ENCODE data around the gene MOB3C.
"Not testable (repeated sequence)": the region's sequence is repeated elsewhere in the genome, so short reads cannot be mapped to it uniquely, and the experiment has no call there.

The MOB3C gene

GRCh38 chr1:46651152-46651551 is 34.5 kb upstream of the MOB3C start:
- not testable (repeated sequence) for ATAC-seq (replicated peaks; ENCODE audit: extremely low read depth, poor library complexity, severe bottlenecking); H3K27me3 Mint-ChIP-seq; H3K4me1 Mint-ChIP-seq; H3K4me3 Mint-ChIP-seq; H3K27ac Mint-ChIP-seq (ENCODE audit: low read depth); DNase-seq (ENCODE audit: low spot score in 2 of 2); H3K9me3 Mint-ChIP-seq
- H3K36me3 Mint-ChIP-seq (ENCODE audit: insufficient read depth): peaks cover 26% of the 10 kb centered on the region

GRCh38 chr1:46650491-46650890 is 33.9 kb upstream of the MOB3C start:
- Mint-ChIP-seq H3K4me3 (no peak overlapping the region), H3K27me3 (no peaks in the 10 kb centered on the region), H3K36me3 (ENCODE audit: insufficient read depth) (peaks cover 22% of the 10 kb centered on the region), H3K27ac (ENCODE audit: low read depth) (no peak overlapping the region), H3K4me1 (no peaks in the 10 kb centered on the region), H3K9me3 (no peaks in the 10 kb centered on the region)
- ATAC-seq (replicated peaks; ENCODE audit: extremely low read depth, poor library complexity, severe bottlenecking) (no peak), DNase-seq (ENCODE audit: low spot score in 2 of 2) (no peak)

- Mint-ChIP-seq H3K9me3 (no peaks in the 10 kb centered on the region), H3K27me3 (no peaks in the 10 kb centered on the region), H3K4me1 (no peaks in the 10 kb centered on the region), H3K4me3 (no peak overlapping the region), H3K36me3 (ENCODE audit: insufficient read depth) (peaks cover 20% of the 10 kb centered on the region), H3K27ac (ENCODE audit: low read depth) (no peak overlapping the region)
- DNase-seq (ENCODE audit: low spot score in 2 of 2) (no peak), ATAC-seq (replicated peaks; ENCODE audit: extremely low read depth, poor library complexity, severe bottlenecking) (no peak)
Observed at GRCh38 chr1:46649764-46650163, 33.2 kb upstream of the MOB3C start.

- DNase-seq (ENCODE audit: low spot score in 2 of 2) (no peak), ATAC-seq (replicated peaks; ENCODE audit: extremely low read depth, poor library complexity, severe bottlenecking) (no peak)
- Mint-ChIP-seq H3K27ac (ENCODE audit: low read depth) (no peak overlapping the region), H3K36me3 (ENCODE audit: insufficient read depth) (peaks cover 12% of the 10 kb centered on the region), H3K4me3 (no peak overlapping the region), H3K4me1 (no peaks in the 10 kb centered on the region), H3K9me3 (no peaks in the 10 kb centered on the region), H3K27me3 (no peaks in the 10 kb centered on the region)
Observed at GRCh38 chr1:46647611-46648010, 31.0 kb upstream of the MOB3C start.

GRCh38 chr1:46646844-46647243 is 30.2 kb upstream of the MOB3C start:
- Mint-ChIP-seq H3K4me1 (no peaks in the 10 kb centered on the region), H3K27me3 (no peaks in the 10 kb centered on the region), H3K4me3 (no peak overlapping the region), H3K9me3 (no peaks in the 10 kb centered on the region), H3K36me3 (ENCODE audit: insufficient read depth) (peaks cover 7% of the 10 kb centered on the region), H3K27ac (ENCODE audit: low read depth) (no peak overlapping the region)
- ATAC-seq (replicated peaks; ENCODE audit: extremely low read depth, poor library complexity, severe bottlenecking) (no peak), DNase-seq (ENCODE audit: low spot score in 2 of 2) (no peak)

- no peaks in the 10 kb centered on the region for H3K9me3 Mint-ChIP-seq
- peaks cover 9% of the 10 kb centered on the region for H3K36me3 Mint-ChIP-seq (ENCODE audit: insufficient read depth)
- H3K27ac Mint-ChIP-seq (ENCODE audit: low read depth): no peak overlapping the region
- no peaks in the 10 kb centered on the region for H3K4me1 Mint-ChIP-seq
- DNase-seq (ENCODE audit: low spot score in 2 of 2): no peak
- no peak overlapping the region for H3K4me3 Mint-ChIP-seq
- no peak for ATAC-seq (replicated peaks; ENCODE audit: extremely low read depth, poor library complexity, severe bottlenecking)
- H3K27me3 Mint-ChIP-seq: no peaks in the 10 kb centered on the region
Observed at GRCh38 chr1:46646331-46646730, 29.7 kb upstream of the MOB3C start.

- no peaks in the 10 kb centered on the region for H3K4me1 Mint-ChIP-seq
- no peaks in the 10 kb centered on the region for H3K27me3 Mint-ChIP-seq
- H3K36me3 Mint-ChIP-seq (ENCODE audit: insufficient read depth): peaks cover 9% of the 10 kb centered on the region
- H3K27ac Mint-ChIP-seq (ENCODE audit: low read depth): no peak overlapping the region
- DNase-seq (ENCODE audit: low spot score in 2 of 2): no peak
- ATAC-seq (replicated peaks; ENCODE audit: extremely low read depth, poor library complexity, severe bottlenecking): no peak
- no peak overlapping the region for H3K4me3 Mint-ChIP-seq
- H3K9me3 Mint-ChIP-seq: no peaks in the 10 kb centered on the region
Observed at GRCh38 chr1:46645815-46646214, 29.2 kb upstream of the MOB3C start.

GRCh38 chr1:46643368-46643775 is 26.8 kb upstream of the MOB3C start:
- H3K4me3 Mint-ChIP-seq: no peak overlapping the region
- H3K4me1 Mint-ChIP-seq: no peaks in the 10 kb centered on the region
- peaks cover 8% of the 10 kb centered on the region for H3K36me3 Mint-ChIP-seq (ENCODE audit: insufficient read depth)
- no peak for DNase-seq (ENCODE audit: low spot score in 2 of 2)
- H3K9me3 Mint-ChIP-seq: no peaks in the 10 kb centered on the region
- no peak for ATAC-seq (replicated peaks; ENCODE audit: extremely low read depth, poor library complexity, severe bottlenecking)
- H3K27ac Mint-ChIP-seq (ENCODE audit: low read depth): no peak overlapping the region
- H3K27me3 Mint-ChIP-seq: no peaks in the 10 kb centered on the region

GRCh38 chr1:46642115-46642680 is 25.6 kb upstream of the MOB3C start:
- Mint-ChIP-seq H3K9me3 (no peaks in the 10 kb centered on the region), H3K27ac (ENCODE audit: low read depth) (no peak overlapping the region), H3K36me3 (ENCODE audit: insufficient read depth) (peaks cover 8% of the 10 kb centered on the region), H3K27me3 (no peaks in the 10 kb centered on the region), H3K4me3 (no peak overlapping the region), H3K4me1 (no peaks in the 10 kb centered on the region)
- no peak for DNase-seq (ENCODE audit: low spot score in 2 of 2)
- ATAC-seq (replicated peaks; ENCODE audit: extremely low read depth, poor library complexity, severe bottlenecking): no peak

- ATAC-seq (replicated peaks; ENCODE audit: extremely low read depth, poor library complexity, severe bottlenecking): no peak
- H3K27ac Mint-ChIP-seq (ENCODE audit: low read depth): no peak overlapping the region
- no peak overlapping the region for H3K4me3 Mint-ChIP-seq
- H3K4me1 Mint-ChIP-seq: no peaks in the 10 kb centered on the region
- no peaks in the 10 kb centered on the region for H3K9me3 Mint-ChIP-seq
- peaks cover 15% of the 10 kb centered on the region for H3K36me3 Mint-ChIP-seq (ENCODE audit: insufficient read depth)
- no peak for DNase-seq (ENCODE audit: low spot score in 2 of 2)
- H3K27me3 Mint-ChIP-seq: no peaks in the 10 kb centered on the region
Observed at GRCh38 chr1:46639547-46639946, 22.9 kb upstream of the MOB3C start.

GRCh38 chr1:46638921-46639320 is 22.3 kb upstream of the MOB3C start:
- no peak for DNase-seq (ENCODE audit: low spot score in 2 of 2)
- Mint-ChIP-seq H3K9me3 (no peaks in the 10 kb centered on the region), H3K27ac (ENCODE audit: low read depth) (no peak overlapping the region), H3K4me3 (no peak overlapping the region), H3K27me3 (no peaks in the 10 kb centered on the region), H3K36me3 (ENCODE audit: insufficient read depth) (peaks cover 15% of the 10 kb centered on the region), H3K4me1 (no peaks in the 10 kb centered on the region)
- ATAC-seq (replicated peaks; ENCODE audit: extremely low read depth, poor library complexity, severe bottlenecking): no peak

GRCh38 chr1:46637444-46638083 is 21.0 kb upstream of the MOB3C start:
- no peak overlapping the region for H3K27ac Mint-ChIP-seq (ENCODE audit: low read depth)
- DNase-seq (ENCODE audit: low spot score in 2 of 2) (no peak), ATAC-seq (replicated peaks; ENCODE audit: extremely low read depth, poor library complexity, severe bottlenecking) (no peak)
- H3K4me3 Mint-ChIP-seq: no peak overlapping the region
- peaks cover 18% of the 10 kb centered on the region for H3K36me3 Mint-ChIP-seq (ENCODE audit: insufficient read depth)
- no peaks in the 10 kb centered on the region for H3K9me3 Mint-ChIP-seq
- H3K4me1 Mint-ChIP-seq: no peaks in the 10 kb centered on the region
- H3K27me3 Mint-ChIP-seq: no peaks in the 10 kb centered on the region

GRCh38 chr1:46635205-46635604 is 18.6 kb upstream of the MOB3C start:
- Mint-ChIP-seq H3K9me3 (no peaks in the 10 kb centered on the region), H3K27me3 (no peaks in the 10 kb centered on the region), H3K27ac (ENCODE audit: low read depth) (no peak overlapping the region), H3K4me3 (no peak overlapping the region), H3K36me3 (ENCODE audit: insufficient read depth) (peaks cover 14% of the 10 kb centered on the region), H3K4me1 (no peaks in the 10 kb centered on the region)
- DNase-seq (ENCODE audit: low spot score in 2 of 2): no peak
- ATAC-seq (replicated peaks; ENCODE audit: extremely low read depth, poor library complexity, severe bottlenecking): no peak

Data from central memory CD8-positive, alpha-beta T cell (primary cell).